RCC 7860 (cell line): ENCODE data around the gene NR6A1.

Source experiments
- DNase-seq: peaks from one replicate; pipeline ENCODE4 v3.0.0-alpha.2; 2015; ENCODE audit warnings: low spot score
- FAIRE-seq: peaks from 2 replicates; lab custom pipeline; 2012; peaks lifted over from hg19 to GRCh38; lab: Jason Lieb, UNC

NR6A1 gene

GRCh38 chr9:124479947-124480620 lies 291.0 kb downstream of the NR6A1 start:
- DNase-seq = no peak
- FAIRE-seq = no peak

- DNase-seq (no peak), FAIRE-seq (no peak)
Observed at GRCh38 chr9:124479371-124479770, 291.7 kb downstream of the NR6A1 start.

- DNase-seq = no peak
- FAIRE-seq = no peak
Observed at GRCh38 chr9:124478354-124478753, 292.8 kb downstream of the NR6A1 start.

DNA sequence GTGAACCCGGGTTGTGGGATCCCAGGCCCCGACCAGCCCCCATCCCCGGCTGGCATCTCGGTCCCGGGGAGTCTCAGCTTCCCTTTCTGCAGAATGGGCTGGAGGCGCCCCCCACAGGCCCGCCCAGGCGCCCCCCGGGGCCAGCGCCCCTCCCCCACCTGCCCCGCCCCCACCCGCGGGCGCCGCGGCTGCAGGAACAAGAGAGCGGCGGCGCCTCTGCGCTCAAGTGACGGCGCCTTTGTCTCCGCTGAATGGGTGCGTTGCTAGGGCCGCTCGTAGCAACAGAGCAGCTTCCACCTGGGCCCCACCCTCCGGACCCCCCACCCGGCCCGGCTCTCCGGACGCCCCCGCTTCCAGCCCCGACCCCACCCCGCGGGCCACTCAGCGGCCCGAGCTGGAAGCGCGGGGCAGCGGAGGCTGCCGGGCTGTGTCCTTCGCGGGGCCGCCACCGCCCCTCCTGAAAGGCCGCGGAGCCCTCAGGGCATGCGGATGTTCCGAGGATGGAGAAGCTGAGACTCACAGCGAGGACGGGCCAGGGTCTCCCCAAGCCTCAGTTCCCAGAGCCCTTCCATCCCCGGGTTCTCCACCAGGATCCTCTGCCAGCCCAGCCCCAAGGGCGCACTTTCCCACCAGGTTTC lies 293.3 kb downstream of the NR6A1 start:
- DNase-seq = no peak
- no peak for FAIRE-seq

DNA sequence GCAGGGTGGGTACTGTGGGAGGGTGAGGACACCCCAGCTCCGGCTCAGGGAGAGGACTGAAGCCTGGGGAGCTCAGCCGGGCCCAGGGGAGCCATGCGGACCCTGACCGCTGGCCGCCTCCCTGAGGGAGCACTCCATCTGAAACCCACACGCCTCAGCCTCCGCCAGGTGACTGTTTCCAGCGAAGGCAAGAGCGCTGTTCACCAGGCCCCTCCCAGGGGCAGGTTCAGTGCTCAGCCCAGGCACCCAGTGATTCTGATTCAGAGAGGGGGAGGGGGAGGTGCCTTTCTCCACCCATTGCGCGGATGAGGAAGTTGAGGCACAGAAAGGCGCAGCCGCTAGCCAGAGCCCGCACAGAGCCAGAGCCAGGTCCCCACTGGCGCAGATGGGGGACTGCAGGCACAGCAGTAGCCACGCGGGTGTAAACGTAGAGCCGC lies 293.9 kb downstream of the NR6A1 start:
- FAIRE-seq (no peak), DNase-seq (no peak)

DNA sequence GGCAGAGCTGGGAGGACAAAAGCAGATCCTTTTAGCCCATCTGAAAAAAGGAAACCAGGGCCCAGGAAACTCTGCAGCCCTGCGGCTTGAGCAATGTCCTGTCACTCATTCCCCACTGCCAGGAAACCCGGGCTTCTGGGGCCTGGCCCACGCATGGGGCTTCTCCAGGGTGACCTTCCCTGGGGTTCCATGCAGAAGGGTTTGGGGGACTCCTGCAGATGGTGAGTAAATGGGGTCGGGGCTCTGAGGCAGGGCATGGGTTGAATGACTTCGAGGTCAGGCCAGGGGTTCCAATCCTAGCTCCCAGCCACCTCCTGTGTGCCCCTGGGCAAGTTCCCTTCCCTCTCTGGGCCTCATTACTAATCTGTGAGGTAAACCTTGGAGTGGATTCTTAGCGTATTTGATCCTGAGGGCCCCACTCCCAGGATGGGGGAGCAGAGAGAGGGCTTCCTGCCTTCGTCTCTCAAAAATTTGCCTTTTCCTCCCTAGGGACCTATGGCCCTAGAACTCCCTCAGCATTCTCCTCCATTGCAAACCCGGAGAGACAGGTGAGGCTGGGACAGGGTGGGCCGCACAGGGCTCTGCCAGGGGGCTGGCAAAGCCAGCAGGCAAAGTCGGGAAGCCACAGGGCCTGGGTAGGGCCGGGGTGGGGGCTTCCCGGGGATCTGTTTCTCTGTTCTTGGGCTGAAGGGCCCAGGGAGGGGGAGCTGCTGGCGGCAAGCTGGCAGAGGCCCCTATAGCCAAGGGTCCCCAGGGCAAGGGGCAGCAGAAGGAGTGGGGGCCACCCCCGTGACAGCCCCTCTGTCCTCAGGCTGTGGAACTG lies 295.0 kb downstream of the NR6A1 start:
- FAIRE-seq (no peak), DNase-seq (no peak)

DNA sequence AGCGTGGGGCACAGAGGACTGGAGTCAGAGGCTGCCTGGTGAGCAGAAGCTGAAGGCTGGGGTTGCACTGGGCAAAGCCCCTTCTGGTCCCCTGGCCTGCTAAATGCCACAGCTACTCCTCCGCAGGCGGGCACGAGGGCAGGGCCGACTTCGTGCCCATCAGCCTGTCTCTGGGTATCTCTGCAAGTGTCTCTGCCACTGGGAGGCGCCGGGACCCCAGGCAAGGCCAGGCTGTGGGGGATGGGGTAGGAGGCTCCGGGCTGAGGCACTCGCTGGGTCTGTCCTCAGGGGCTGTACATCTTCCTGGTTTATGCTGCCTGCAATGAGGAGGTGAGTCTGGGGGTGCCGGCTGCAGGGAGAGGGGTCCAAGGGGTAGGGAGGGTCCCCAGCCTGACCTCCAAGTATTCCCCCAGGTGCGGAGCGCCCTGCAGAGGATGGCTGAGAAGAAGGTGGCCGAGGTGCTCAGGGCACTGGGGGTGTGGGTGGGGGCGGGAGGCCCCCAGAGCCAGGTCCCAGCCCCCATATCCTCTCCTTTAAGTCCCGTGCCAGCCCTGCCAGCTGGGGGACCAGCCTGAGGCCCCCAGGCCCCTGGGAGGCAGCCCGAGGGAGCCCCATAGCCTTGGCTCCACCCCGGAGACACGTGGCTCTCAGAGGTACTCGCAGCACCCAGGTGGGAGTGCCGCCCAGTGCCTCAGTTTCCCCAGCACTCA lies 295.8 kb downstream of the NR6A1 start:
- no peak for FAIRE-seq
- no peak for DNase-seq

DNA sequence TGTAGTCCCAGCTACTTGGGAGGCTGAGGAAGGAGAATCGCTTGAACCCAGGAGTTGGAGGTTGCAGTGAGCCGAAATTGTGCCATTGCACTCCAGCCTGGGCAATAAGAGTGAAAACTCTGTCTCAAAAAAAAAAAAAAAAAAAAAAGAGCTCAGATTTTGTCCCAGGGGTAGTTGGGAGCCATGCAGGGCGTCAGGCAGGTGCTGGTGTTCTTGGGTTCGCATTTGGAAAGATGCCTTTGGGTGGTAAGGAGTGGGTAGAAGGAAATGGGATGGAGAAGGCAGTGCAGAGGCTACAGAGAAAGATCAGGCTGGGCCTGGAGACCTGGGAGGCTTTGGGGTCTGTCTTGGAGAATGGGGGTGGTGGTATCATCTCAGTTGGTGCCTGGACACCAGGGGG lies 297.0 kb downstream of the NR6A1 start:
- DNase-seq = no peak
- FAIRE-seq = no peak

GRCh38 chr9:124473310-124473709 lies 297.8 kb downstream of the NR6A1 start:
- DNase-seq (no peak), FAIRE-seq (no peak)

- no peak for DNase-seq
- FAIRE-seq = no peak
Observed at GRCh38 chr9:124472770-124473169, 298.3 kb downstream of the NR6A1 start.

DNA sequence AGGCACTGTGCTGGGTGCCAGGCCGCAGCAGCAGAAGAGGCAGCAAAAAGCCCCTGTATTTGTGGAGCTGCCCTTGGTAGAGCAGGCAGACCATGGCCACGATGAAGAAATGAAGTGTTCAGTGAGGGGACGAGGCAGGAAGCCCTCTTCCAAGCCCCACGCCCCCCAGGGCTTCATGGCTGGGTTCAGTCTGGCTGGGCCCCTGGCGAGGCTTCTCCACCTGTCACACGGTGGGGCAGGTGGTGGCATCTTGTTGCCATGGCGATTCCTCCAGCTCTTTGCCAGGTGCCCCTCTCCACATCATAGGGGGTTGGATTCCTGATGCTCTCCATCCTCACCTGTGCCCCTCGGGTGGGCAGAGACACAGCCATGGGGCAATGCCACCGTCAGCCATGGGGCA lies 299.4 kb downstream of the NR6A1 start:
- no peak for DNase-seq
- FAIRE-seq = no peak

GRCh38 chr9:124470726-124471125 lies 300.4 kb downstream of the NR6A1 start:
- DNase-seq = no peak
- FAIRE-seq = no peak

DNA sequence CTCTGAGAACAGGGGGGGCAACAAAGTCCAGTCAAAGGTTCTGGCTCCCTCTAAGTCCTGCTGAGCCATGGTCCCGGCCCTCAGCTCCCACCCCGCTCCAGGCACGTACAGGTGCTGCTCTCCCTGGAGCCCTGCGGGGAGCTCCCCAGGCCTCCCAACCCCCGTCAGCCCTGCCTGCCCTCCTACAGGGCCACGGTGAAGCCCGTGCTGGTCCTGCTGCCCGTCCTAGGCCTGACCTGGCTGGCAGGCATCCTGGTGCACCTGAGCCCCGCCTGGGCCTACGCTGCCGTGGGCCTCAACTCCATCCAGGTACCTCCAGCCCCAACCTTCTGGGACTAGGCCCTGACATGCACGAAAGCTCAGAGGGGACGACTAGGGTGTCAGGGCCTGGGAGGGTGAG lies 300.8 kb downstream of the NR6A1 start:
- FAIRE-seq = no peak
- no peak for DNase-seq

GRCh38 chr9:124469011-124469832 lies 301.9 kb downstream of the NR6A1 start:
- no peak for DNase-seq
- FAIRE-seq = no peak

- FAIRE-seq = no peak
- DNase-seq = no peak
Observed at GRCh38 chr9:124468061-124468740, 302.9 kb downstream of the NR6A1 start.

DNA sequence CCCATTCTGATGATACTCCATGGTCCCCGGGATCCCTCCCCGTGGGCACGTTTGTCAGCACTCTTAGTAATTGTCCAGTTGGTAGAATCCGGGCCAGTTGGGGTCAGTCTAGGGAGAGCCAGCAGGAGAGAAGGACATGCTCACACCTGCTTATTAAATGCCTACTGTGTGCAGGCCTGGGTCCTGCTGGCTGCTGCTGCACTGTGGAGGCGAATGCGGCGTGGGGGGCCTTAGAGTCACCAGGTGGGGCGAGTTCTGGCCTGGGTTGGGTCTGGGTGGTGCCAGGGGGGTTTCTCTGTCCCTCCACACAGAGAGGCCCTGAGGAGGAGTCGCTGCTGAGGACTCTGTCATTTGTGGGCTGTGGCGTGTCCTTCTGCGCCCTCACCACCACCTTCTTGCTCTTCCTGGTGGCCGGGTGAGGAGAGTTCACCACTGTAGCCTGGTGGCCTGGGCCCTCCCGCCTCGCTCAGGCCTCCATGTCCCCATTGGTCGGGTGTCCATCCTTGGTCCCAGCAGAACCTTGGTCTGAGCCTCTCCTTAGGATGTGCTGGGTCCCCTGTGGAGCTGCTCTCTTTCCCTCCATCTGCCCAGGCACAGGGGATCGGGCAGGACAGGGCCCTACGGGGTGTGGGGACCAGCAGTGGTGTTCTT lies 303.6 kb downstream of the NR6A1 start:
- DNase-seq (no peak), FAIRE-seq (no peak)
